ENCODE data around the gene CD6.

The CD6 gene

GRCh38 chr11:61035526-61035835, 64.0 kb downstream of the CD6 start:
- no peak for DNase-seq

GRCh38 chr11:61037441-61038093, 66.1 kb downstream of the CD6 start:
- no peak for DNase-seq

GRCh38 chr11:61039916-61040315, 68.4 kb downstream of the CD6 start:
- no peak for DNase-seq

- peak; percentile 39 for DNase-seq
Observed at GRCh38 chr11:61041755-61042518, 70.5 kb downstream of the CD6 start.

GRCh38 chr11:61042537-61042936, 71.1 kb downstream of the CD6 start:
- DNase-seq = no peak

GRCh38 chr11:61042961-61043540, 71.6 kb downstream of the CD6 start:
- DNase-seq = no peak

GRCh38 chr11:61045271-61045670, 73.8 kb downstream of the CD6 start:
- DNase-seq = no peak

- DNase-seq = no peak
Observed at GRCh38 chr11:61046833-61047232, 75.4 kb downstream of the CD6 start.

- DNase-seq = no peak
Observed at GRCh38 chr11:61048368-61049062, 77.0 kb downstream of the CD6 start.

- no peak for DNase-seq
Observed at GRCh38 chr11:61049063-61049377, 77.5 kb downstream of the CD6 start.

- DNase-seq = no peak
Observed at GRCh38 chr11:61049859-61050258, 78.4 kb downstream of the CD6 start.

GRCh38 chr11:61052182-61052972, 80.9 kb downstream of the CD6 start:
- DNase-seq = no peak

GRCh38 chr11:61053191-61053590, 81.7 kb downstream of the CD6 start:
- DNase-seq = no peak

GRCh38 chr11:61054513-61054912, 83.0 kb downstream of the CD6 start:
- no peak for DNase-seq

GRCh38 chr11:61054927-61055562, 83.6 kb downstream of the CD6 start:
- DNase-seq = no peak

- DNase-seq = no peak
Observed at GRCh38 chr11:61055776-61056175, 84.3 kb downstream of the CD6 start.

GRCh38 chr11:61056571-61056970, 85.1 kb downstream of the CD6 start:
- DNase-seq = no peak

GRCh38 chr11:61056981-61057380, 85.5 kb downstream of the CD6 start:
- no peak for DNase-seq

GRCh38 chr11:61057615-61058014, 86.1 kb downstream of the CD6 start:
- DNase-seq = no peak

GRCh38 chr11:61058583-61059259, 87.2 kb downstream of the CD6 start:
- DNase-seq = no peak

GRCh38 chr11:61059260-61059752, 87.8 kb downstream of the CD6 start:
- no peak for DNase-seq

Data from NCI-H2107 (cell line).